Measurements from ENCODE around the gene LMF1.
"Not testable (repeated sequence)": the region's sequence is repeated elsewhere in the genome, so short reads cannot be mapped to it uniquely, and the experiment has no call there.

Gene LMF1

DNA sequence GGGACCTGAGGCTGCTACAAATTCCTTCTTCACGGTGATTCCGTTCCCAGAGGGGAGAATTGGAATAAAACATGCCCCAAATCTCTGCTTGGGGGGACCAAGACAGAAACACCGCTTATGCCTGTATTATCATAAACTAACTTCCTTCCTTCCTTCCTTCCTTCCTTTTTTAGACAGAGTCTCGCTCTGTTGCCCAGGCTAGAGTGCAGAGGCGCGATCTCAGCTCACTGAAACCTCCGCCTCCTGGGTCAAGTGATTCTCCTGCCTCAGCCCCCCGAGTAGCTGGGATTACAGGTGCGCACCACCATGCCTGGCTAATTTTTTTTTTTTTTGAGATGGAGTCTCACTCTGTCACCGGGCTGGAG is 150.8 kb downstream of the LMF1 start:
- not testable (repeated sequence) for FAIRE-seq; DNase-seq (ENCODE audit: insufficient read length, low spot score)

DNA sequence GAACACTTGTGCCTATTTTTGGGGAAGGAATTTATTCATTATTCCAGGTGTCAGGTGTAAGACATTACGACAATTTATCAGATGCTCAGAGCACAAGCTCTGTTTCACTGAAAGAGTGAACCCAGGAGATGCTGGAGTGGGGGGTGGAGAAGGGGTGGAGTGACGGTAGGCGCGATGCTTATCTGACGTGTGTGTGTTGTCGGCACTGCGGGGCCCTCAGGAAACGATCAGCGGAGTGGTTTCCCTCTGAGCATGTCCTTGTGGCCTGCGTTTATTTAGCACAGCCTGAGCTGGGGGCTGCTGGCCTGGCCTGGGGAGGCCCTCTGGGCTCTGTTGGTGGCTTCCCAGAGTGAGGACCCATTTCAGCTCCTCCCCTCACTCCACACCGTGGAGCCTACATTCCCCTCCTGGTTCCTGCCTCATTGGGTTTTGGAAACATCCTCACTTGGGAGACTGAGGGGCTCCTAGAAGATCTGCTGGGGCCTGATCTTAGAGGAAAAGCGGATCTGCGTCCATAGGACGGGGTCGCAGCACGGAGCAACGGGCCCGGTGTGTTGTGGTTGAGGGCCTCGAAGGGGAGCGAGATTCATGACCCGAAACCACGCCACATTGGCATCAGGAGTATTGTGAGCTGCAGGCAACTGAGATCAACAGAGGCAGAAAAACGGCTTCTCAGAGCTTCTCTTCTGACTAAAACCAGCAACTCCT is 151.3 kb downstream of the LMF1 start:
- DNase-seq (ENCODE audit: insufficient read length, low spot score) (no peak), FAIRE-seq (no peak)

DNA sequence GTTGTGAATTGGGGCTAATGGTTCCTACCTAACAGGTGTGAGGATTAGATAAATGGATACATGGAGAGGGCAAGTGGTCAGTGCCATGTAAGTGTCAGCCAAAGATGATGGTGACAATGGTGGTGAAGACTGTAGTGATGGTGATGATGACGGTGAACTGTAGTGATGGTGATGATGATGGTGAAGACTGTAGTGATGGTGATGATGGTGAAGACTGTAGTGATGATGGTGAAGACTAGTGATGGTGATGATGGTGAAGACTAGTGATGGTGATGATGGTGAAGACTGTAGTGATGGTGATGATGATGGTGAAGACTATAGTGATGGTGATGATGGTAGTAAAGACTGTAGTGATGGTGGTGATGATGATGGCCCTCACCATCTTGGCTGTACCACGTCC is 152.2 kb downstream of the LMF1 start:
- FAIRE-seq (no peak), DNase-seq (ENCODE audit: insufficient read length, low spot score) (no peak)

DNA sequence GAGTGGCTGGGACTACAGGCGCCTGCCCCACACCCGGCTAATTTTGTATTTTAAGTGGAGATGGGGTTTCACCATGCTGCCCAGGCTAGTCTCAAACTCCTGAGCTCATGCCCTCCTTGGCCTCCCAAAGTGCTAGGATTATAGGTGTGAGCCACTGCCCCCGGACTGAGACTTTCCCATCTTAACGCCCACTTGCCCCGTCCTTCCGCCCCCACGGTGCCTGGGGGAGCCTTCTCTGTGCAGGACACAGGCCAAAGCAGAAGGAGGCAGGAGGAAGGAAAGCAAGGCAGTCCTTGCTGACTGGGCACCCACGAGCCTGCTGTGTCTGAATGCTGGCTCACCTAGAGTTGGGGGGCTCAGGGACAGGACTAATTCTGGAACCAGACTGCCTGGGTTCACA is 152.7 kb downstream of the LMF1 start:
- no peak for DNase-seq (ENCODE audit: insufficient read length, low spot score)
- no peak for FAIRE-seq

DNA sequence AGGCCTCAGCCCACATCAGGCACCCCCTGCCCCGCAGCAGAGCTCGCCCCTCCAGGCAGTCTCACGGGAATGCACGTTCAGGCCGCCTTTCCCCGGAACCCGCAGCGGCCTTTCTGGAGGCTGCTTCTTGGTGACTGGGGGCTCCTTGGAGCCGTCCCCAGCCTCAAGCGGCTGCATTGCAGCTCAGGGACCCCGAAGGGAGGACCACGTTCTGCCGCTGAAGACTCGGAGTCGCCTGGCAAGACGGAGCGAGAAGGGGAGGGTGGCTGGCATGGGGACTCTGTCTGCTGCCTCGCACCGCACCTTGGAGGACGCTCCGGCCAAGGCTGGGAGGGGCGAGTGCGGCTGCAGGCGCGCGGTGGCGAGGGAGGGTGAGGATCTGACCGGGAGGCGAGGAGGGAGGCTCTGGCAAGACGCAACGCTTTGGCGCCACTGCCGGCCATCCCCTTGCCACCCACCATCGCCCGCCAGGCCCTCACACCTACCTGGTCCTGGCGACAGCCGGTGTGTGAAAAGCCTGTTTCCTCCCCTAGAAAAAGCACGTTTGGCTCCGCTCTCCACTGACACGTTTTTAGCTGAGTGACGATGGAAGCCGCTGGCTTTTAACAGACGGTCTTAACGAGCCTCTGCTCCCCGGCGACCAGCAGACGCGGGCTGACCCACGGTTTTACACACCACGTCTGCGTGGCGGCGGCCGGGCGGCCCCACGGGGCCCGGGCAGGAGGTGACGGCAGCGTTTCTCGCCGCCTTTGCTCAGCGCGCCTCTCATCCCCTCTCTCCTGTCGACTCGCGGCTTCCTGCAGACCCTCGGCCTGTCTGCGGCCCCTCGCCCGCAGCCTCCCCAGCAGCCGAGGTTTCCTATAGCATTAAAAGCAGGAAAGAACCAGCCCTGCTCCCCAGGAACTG is 153.5 kb downstream of the LMF1 start:
- FAIRE-seq, result no peak
- DNase-seq (ENCODE audit: insufficient read length, low spot score), result no peak

DNA sequence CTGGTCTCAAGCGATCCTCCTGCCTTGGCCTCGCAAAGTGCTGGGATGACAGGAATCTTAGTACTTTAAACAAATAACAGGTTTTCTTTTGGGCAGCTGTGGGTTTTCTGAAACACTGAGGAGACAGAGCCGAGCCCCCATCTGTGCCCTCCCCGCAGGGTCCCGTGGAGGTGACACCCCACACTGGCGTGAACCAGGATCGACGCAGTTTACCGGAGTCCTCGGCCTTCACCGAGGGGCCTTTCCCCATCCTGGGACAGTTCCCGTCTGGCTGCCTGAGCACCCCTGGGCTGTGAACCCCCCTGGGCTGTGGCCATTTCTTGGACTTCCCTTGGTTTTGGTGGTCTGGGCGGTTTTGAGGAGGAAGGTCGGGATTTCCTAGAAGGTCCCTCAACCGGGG is 154.9 kb downstream of the LMF1 start:
- DNase-seq (ENCODE audit: insufficient read length, low spot score) (no peak), FAIRE-seq (no peak)

DNA sequence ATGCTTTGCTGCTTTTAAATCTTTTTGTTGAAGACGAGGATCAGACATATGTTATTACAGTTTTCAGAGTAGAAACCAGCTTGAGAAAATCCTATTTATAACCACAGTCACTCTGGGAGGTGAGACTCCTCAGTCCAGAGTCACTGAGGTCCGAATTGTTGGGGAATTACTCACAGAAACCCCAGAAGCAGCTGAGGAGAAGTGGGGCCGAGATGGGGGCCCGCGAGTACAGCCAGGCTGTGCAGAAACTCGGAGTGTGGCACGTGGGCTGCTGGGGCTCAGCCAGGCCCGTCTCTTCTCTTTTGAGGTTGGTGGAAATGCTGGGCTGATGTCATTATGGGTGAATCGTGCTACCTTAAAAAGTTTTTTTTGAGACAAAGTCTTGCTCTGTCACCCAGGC is 155.8 kb downstream of the LMF1 start:
- FAIRE-seq (no peak), DNase-seq (ENCODE audit: insufficient read length, low spot score) (no peak)

DNA sequence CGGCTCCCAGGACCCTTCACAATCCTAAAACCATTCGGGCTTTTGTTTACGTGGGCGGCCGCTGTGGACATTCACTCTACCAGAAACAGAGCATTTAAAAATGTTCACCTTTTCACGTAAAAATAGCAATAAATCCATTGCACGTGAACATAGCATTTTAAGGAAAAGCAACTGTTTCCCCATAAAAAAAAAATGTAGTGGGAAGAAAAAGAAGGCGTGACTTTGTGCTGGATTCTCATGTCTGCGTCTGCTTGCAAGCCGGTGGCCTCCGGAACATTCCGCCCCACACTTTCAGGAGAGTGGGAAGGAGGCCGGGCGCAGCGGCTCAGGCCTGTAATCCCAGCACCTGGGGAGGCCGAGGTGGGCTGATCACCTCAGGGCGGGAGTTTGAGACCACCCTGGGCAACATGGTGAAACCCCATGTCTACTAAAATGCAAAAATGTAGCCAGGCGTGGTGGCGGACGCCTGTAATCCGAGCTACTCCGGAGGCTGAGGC is 156.8 kb downstream of the LMF1 start:
- DNase-seq (ENCODE audit: insufficient read length, low spot score), result no peak
- no peak for FAIRE-seq

DNA sequence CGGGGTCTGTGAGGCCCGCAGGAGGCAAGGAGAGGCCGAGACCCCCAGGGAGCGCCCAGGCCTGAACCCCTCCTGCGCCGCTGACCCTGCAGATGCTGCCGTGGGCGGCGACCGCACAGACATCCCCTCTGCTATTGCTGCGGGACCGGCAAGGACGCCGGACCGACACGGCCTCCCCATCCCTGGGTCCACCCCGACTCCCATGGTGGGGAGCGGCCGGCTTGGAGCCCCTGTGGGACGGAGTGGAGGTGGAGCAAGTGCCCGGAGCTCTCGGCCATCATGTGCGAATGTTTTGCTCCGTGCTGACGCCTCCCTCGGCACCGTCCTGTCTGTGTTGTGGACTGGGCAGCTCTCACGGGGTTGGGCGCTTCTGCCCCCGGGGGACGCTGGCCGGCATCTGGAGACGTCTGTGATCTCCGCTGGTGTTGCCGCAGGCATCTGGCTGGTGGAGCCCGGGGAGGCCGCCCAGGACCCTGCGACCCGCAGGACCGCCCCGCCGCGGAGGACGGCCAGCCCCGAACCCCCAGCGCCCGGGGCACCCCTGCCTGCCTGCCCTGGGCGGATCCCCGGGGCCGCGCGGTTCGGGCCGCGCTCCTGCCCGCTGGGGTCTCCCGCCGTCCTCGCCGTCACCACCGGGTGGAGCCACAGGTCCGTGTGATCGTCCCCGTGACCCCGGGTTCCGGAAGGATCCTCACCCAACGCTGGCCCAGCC is 157.4 kb downstream of the LMF1 start:
- FAIRE-seq (no peak), DNase-seq (ENCODE audit: insufficient read length, low spot score) (no peak)

DNA sequence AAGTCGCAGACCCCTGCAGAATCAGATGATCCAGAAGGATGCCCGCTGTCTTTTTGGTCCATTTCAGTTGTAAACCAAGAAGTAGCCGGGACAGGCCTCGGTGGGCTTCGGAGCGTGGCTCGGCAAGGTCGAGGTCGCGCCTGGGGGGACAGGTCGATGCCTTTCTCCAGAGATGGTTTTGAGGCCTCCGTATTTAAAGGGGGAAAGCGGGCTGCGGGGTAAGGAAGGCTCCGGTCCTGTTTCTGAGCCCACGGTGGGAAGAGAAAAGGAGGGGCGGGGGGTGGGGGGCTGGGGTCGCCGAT is 162.7 kb downstream of the LMF1 start:
- FAIRE-seq (no peak), DNase-seq (ENCODE audit: insufficient read length, low spot score) (no peak)

DNA sequence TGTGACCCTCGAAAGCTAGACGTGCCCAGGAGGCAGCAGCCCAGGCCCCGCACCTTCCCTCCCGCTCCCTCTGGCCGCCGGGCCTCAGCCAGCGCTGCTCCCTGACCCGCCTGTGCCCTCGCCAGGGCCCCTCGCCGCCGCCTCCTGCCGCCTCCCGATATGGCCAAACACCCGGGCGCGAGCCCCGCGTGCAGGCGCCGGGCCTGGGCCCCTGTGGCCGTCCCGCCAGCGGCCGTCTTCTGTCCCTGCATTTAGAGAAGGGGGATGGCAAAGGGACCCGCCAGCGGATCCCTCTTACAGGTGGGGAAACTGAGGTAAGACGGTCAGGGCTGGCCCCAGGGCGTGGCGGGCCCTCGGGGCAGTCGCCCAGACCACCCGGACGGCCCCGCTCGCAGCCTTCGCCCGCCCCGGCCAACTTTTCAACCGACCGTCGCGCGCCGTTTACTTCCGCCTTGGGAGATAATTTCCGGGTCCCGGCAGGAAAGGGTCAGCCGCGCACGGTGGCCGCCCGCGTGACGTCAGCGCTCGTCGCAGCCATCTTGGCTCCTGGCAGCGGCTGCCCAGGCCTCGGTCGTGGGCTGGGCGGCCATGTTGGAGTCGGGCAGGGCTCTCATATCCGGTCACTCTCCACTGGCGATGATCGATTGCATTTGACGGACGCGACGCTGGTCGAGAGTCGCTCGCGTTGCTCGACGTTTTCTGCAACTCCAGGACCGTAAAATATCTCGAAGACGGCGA is 163.3 kb downstream of the LMF1 start:
- DNase-seq (ENCODE audit: insufficient read length, low spot score) (peak; percentile 98), FAIRE-seq (peak; percentile 79)

DNA sequence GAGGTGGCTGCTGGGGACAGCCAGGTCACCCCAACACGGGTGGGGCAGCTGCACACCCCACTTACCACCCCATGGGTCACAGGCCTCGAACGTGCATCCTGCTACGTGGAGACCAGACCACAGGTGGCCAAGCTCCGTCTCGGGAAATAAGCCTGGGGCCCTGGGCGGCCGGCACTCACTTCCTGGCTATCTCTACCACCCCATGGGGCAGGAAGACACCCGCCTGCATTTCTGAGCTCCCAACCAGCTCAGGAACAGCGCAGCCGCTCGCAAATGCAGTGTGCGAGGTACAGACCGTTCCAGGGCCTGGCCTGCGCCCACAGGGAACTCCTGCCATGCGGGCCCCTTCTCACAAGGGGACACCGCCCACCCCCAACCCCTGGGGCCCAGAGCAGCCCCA is 165.3 kb downstream of the LMF1 start:
- no peak for DNase-seq (ENCODE audit: insufficient read length, low spot score)
- no peak for FAIRE-seq

DNA sequence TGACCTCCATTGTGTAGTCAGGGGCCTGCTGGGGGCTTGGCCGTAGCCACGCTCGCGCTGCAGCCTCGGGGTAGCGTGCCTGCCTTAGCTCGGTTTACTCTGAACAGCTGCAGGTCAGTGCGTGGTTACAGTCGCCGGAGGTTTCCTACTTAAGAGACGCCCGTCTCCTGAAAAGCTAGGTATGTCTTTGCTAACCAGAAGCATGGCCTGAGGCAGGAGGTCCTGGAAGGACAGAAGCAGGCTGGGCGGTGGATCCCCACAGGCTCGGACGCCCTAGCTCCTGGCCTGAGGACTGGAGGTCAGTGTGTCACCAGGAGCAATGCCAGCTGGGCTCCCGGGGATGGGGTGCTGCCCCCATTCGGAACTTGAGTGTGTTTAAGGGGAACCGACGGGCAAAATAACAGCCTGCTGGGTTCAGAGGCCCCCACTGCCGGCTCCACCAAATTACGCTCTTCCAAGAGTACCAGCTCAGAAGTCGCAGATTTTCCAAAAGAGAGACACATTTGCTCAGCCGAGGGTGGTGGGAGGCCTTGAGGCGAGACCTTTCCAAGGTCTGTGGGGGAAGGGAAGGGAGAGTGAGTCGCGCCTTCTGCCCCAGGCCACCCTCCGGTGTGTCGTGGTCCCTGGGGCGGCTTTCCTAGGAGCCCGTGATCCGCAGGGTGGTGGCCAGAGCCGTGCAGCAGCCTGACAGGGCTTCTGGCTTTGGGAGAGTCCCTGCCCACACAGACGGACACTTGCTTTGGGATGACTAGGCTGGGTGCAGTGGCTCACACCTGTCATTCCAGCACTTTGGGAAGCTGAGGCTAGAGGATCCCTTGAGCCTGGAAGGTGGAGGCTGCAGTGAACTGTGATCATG is 166.4 kb downstream of the LMF1 start:
- FAIRE-seq (no peak), DNase-seq (ENCODE audit: insufficient read length, low spot score) (no peak)

DNA sequence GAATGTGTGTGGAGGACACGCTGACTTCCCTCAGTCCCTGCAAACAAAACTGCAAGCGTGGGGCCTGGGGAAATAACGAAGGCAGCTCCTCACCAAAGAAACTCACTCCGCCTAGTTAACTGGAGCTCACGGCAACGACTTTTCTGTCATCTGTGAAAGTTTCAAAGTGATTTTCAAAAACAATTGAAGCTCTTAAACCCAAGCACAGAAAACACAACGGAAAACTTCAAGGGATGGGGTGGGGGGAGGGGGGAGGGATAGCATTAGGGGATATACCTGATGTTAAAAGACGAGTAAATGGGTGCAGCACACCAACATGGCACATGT is 167.1 kb downstream of the LMF1 start:
- no peak for FAIRE-seq

More for the DNA sequence above, 167.1 kb downstream of the LMF1 start:
- no peak for DNase-seq (ENCODE audit: insufficient read length, low spot score)

All from GM19239 (cell line).